Measurements from ENCODE around the gene MTOR. TPM values are rescaled to one million over a fixed set of nuclear protein-coding genes. Genes with fewer than 3 reads are reported as not detected.

MTOR gene
- total and polyA plus RNA-seq, 2 donors (not counting 3 experiments of a cell fraction or from before 2014, with no cell fraction given) = 33.5 to 50.4 TPM

DNA sequence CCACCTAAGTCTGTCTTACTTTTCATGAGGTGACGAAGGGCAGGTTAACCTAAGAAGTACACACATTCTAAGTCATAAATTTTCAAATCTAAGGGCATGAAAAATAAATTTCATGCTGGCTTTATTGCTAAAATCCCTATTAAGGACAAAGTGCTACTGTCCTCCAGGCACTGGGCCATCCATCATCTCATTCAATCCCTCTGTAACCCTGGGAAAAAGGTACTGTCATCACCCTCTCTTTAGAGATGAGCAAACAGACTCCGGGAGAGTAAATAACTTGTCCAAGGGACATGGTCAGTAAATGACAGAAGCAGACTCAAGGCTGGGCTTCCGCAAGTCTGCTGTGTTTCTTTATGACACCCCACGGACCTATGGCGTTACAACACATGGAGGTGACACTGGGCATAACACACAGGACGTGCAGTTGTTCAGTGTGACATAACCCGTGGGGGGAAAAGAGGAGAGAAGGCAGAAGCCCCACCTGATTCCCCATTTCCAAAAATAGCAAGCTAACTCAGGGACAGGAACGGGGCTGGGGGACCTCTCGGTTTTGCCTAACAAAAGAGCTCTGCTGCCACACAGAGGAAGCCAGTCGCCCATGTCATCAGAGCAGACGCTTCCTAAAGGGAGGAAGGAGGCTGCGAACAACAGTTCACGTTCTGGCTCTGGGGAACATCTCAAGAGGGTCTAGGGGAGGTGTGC is 190.0 kb downstream of the MTOR start:
- Histone ChIP-seq H3K4me3 (replicated peaks in 1 of 3; ENCODE audit: insufficient read depth in 1 of 3, low read depth in 1 of 3, low read length in 3 of 3) (no peak overlapping the region), H3K36me3 (ENCODE audit: control insufficient read depth in 2 of 2, extremely low read depth in 1 of 2, insufficient read depth in 2 of 2, low read length in 2 of 2) (peaks cover 37 to 65% of the 10 kb centered on the region in 2 experiments), H3K9ac (replicated peaks; ENCODE audit: extremely low read depth, insufficient read depth, low read length) (no peak overlapping the region), H3K79me2 (ENCODE audit: control insufficient read depth, insufficient read depth, low read length) (no peaks in the 10 kb centered on the region), H4K20me1 (replicated peaks; ENCODE audit: control insufficient read depth, extremely low read depth, insufficient read depth, low read length) (no peaks in the 10 kb centered on the region), H3K27me3 (ENCODE audit: control insufficient read depth in 2 of 2, insufficient read depth in 2 of 2, low read length in 2 of 2) (no peaks in the 10 kb centered on the region), H3K27ac (ENCODE audit: insufficient read depth, low read depth, low read length) (no peak overlapping the region), H3K9me3 (replicated peaks; ENCODE audit: control insufficient read depth, insufficient read depth, low read length) (no peaks in the 10 kb centered on the region), H2AFZ (ENCODE audit: low read depth, low read length) (no peak overlapping the region), H3K4me2 (ENCODE audit: insufficient read depth, low read length) (no peak overlapping the region), H3K9me1 (replicated peaks; ENCODE audit: control insufficient read depth, extremely low read depth, insufficient read depth, low read length) (no peaks in the 10 kb centered on the region), H3K4me1 (ENCODE audit: control insufficient read depth, extremely low read depth, insufficient read depth, low read length) (no peaks in the 10 kb centered on the region)
- BruUV-seq (replicated peaks) = no TSS peak
- TF ChIP-seq GATA2 (IDR thresholded peaks at IDR 0.05; ENCODE audit: insufficient read depth, insufficient read length, low read depth, low read length) = no peak
- DNase-seq (ENCODE audit: low read depth, low spot score) (no peak), FAIRE-seq (no peak)
- ChIA-PET POLR2A (no interaction called here), CTCF (interaction anchor here (1.2 kb wide), 1 partner anchor 35 kb away, joined by 8 read pairs; no protein-coding TSS in a partner anchor)
- intact Hi-C loops (cut with micrococcal nuclease) (no loop called here), dilution Hi-C loops (cut with MboI; ENCODE audit: extremely low pct_ligation_motif_present, low sequenced_read_pairs) (no loop called here)

DNA sequence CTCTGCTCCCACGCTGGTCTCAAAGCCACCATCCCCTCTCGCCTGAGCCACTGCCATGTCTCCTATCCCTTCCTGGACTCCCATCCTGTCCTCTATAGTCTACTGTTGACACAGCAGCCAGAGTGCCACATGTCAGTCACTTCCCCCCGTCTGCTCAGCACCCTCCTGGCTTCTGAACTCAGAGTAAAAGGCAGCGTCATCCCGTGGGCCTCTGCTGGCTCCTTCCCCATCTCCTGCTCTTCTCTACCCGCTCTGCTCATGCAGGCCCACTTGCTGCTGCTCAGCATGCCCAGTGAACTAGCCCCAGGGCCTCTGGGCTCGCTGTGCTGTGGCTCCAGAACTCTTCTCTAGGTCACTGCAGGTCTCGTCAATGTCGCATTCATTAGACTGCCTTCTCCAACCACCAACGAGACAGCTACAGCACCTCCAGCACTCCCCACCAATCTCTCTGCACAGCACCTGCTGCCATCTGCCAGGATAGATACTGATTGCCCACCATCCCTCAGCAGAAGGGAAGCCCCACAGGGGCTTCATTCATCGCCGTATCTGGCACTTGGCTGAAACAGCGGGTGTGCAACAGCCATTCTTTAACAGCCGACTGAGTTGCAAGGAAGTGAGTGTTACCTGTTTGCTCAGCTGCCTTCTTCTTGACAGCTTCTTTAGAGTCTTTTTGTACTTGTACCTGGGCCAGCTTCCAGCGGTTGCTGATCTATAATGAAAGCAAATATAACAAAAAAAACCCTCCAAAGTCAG is 190.7 kb downstream of the MTOR start:
- Histone ChIP-seq H2AFZ (ENCODE audit: low read depth, low read length) (no peak overlapping the region), H3K4me1 (ENCODE audit: control insufficient read depth, extremely low read depth, insufficient read depth, low read length) (no peaks in the 10 kb centered on the region), H3K4me3 (replicated peaks in 1 of 3; ENCODE audit: insufficient read depth in 1 of 3, low read depth in 1 of 3, low read length in 3 of 3) (no peak overlapping the region), H3K4me2 (ENCODE audit: insufficient read depth, low read length) (no peak overlapping the region), H3K9ac (replicated peaks; ENCODE audit: extremely low read depth, insufficient read depth, low read length) (no peak overlapping the region), H3K27ac (ENCODE audit: insufficient read depth, low read depth, low read length) (no peak overlapping the region), H3K79me2 (ENCODE audit: control insufficient read depth, insufficient read depth, low read length) (no peaks in the 10 kb centered on the region), H3K27me3 (ENCODE audit: control insufficient read depth in 2 of 2, insufficient read depth in 2 of 2, low read length in 2 of 2) (no peaks in the 10 kb centered on the region), H3K9me1 (replicated peaks; ENCODE audit: control insufficient read depth, extremely low read depth, insufficient read depth, low read length) (no peaks in the 10 kb centered on the region), H4K20me1 (replicated peaks; ENCODE audit: control insufficient read depth, extremely low read depth, insufficient read depth, low read length) (no peaks in the 10 kb centered on the region), H3K36me3 (ENCODE audit: control insufficient read depth in 2 of 2, extremely low read depth in 1 of 2, insufficient read depth in 2 of 2, low read length in 2 of 2) (peaks cover 37 to 62% of the 10 kb centered on the region in 2 experiments), H3K9me3 (replicated peaks; ENCODE audit: control insufficient read depth, insufficient read depth, low read length) (no peaks in the 10 kb centered on the region)
- FAIRE-seq (no peak), DNase-seq (ENCODE audit: low read depth, low spot score) (no peak)
- intact Hi-C loops (cut with micrococcal nuclease) (no loop called here), dilution Hi-C loops (cut with MboI; ENCODE audit: extremely low pct_ligation_motif_present, low sequenced_read_pairs) (no loop called here)
- no TSS peak for BruUV-seq (replicated peaks)
- POLR2A ChIA-PET = no interaction called here
- CTCF ChIA-PET = interaction anchor here (1.0 to 2.0 kb wide), 2 partner anchors 17 to 34 kb away, joined by 3 to 10 read pairs; no protein-coding TSS in a partner anchor
- TF ChIP-seq FOS (IDR thresholded peaks at IDR 0.05; ENCODE audit: borderline replicate concordance, insufficient read depth, low read length) (no peak), POLR2A (IDR thresholded peaks at IDR 0.05; ENCODE audit: low read depth, low read length) (no peak), GATA2 (IDR thresholded peaks at IDR 0.05; ENCODE audit: insufficient read depth, insufficient read length, low read depth, low read length) (no peak), POLR2AphosphoS5 (IDR thresholded peaks at IDR 0.05; ENCODE audit: insufficient read depth, low read depth, low read length) (no peak), MAX (IDR thresholded peaks at IDR 0.05; ENCODE audit: insufficient read depth, insufficient read length) (no peak), MYC (IDR thresholded peaks at IDR 0.05; ENCODE audit: low read depth, low read length) (no peak), JUN (IDR thresholded peaks at IDR 0.05; ENCODE audit: borderline replicate concordance, insufficient read depth, insufficient read length, low read depth) (no peak)
- TF ChIP-seq, protein P1, sequence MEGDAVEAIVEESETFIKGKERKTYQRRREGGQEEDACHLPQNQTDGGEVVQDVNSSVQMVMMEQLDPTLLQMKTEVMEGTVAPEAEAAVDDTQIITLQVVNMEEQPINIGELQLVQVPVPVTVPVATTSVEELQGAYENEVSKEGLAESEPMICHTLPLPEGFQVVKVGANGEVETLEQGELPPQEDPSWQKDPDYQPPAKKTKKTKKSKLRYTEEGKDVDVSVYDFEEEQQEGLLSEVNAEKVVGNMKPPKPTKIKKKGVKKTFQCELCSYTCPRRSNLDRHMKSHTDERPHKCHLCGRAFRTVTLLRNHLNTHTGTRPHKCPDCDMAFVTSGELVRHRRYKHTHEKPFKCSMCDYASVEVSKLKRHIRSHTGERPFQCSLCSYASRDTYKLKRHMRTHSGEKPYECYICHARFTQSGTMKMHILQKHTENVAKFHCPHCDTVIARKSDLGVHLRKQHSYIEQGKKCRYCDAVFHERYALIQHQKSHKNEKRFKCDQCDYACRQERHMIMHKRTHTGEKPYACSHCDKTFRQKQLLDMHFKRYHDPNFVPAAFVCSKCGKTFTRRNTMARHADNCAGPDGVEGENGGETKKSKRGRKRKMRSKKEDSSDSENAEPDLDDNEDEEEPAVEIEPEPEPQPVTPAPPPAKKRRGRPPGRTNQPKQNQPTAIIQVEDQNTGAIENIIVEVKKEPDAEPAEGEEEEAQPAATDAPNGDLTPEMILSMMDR (IDR thresholded peaks at IDR 0.05; ENCODE audit: extremely low read depth in 1 of 2, insufficient read depth in 1 of 2, low read depth in 1 of 2, low read length in 2 of 2) = no peak

Measured in endothelial cell of umbilical vein (primary cell).